ENCODE measurements around the gene ERCC6L2. TPM values are rescaled to one million over a fixed set of nuclear protein-coding genes. Genes with fewer than 3 reads are reported as not detected.

The ERCC6L2 gene
- polyA plus RNA-seq, 2 of the 4 experiments (the other 2 are of a cell fraction): 13.3 to 36.7 TPM

GRCh38 chr9:95834281-95834907 is 41.1 kb upstream of the ERCC6L2 start:
- ChIA-PET CTCF (interaction anchor here (0.6 to 0.9 kb wide), 2 partner anchors 12 to 108 kb away, joined by 3 read pairs; no protein-coding TSS in a partner anchor), POLR2A (no interaction called here)
- no peaks in the 10 kb centered on the region for H3K4me1 ChIP-seq
- no peak overlapping the region for H3K4me3 ChIP-seq
- H3K9me3 ChIP-seq: no peaks in the 10 kb centered on the region
- H3K27ac ChIP-seq: no peak overlapping the region
- no peak overlapping the region for H3K4me2 ChIP-seq
- FAIRE-seq: no peak
- DNase-seq (ENCODE audit: low read depth in 1 of 2, low spot score in 1 of 2): no peak
- 75% methylated on average over 3 of the region's 3 CpGs for WGBS (ENCODE audit: missing lambda C conversion rate)
- TF ChIP-seq TFCP2L1 (CRISPR knock-in tag; IDR thresholded peaks at IDR 0.05) (no peak), CEBPB (IDR thresholded peaks at IDR 0.05) (no peak), MAZ (IDR thresholded peaks at IDR 0.05; ENCODE audit: borderline replicate concordance, low read depth, low read length) (no peak), BCL3 (IDR thresholded peaks at IDR 0.05) (no peak), EHF (CRISPR knock-in tag; IDR thresholded peaks at IDR 0.05) (no peak), POLR2A (IDR thresholded peaks at IDR 0.05; ENCODE audit: low read length) (no peak), HES2 (IDR thresholded peaks at IDR 0.05) (no peak), PBX3 (IDR thresholded peaks at IDR 0.05) (no peak), E2F6 (IDR thresholded peaks at IDR 0.05; ENCODE audit: borderline replicate concordance, low read depth) (no peak)
- no peak for ATAC-seq

- Histone ChIP-seq H3K4me1 (no peaks in the 10 kb centered on the region), H3K27ac (no peak overlapping the region), H3K4me3 (no peak overlapping the region), H3K9me3 (no peaks in the 10 kb centered on the region), H3K4me2 (no peak overlapping the region)
- WGBS (ENCODE audit: missing lambda C conversion rate): 46% methylated on average over 2 of the region's 2 CpGs
- ChIA-PET CTCF (interaction anchor here (0.9 kb wide), 1 partner anchor 109 kb away, joined by 3 read pairs; no protein-coding TSS in a partner anchor), POLR2A (no interaction called here)
- FAIRE-seq (no peak), ATAC-seq (no peak), DNase-seq (ENCODE audit: low read depth in 1 of 2, low spot score in 1 of 2) (no peak)
- no peak for TF ChIP-seq ELK1 (IDR thresholded peaks at IDR 0.05; ENCODE audit: low read depth, low read length)
- no peak for TF ChIP-seq JUN (IDR thresholded peaks at IDR 0.05)
- no peak for TF ChIP-seq RCOR1 (IDR thresholded peaks at IDR 0.05; ENCODE audit: low read depth, low read length)
- TF ChIP-seq E2F6 (IDR thresholded peaks at IDR 0.05; ENCODE audit: borderline replicate concordance, low read depth): no peak
- TF ChIP-seq CTCF (IDR thresholded peaks at IDR 0.05): no peak
- TF ChIP-seq CBX2 (IDR thresholded peaks at IDR 0.05; ENCODE audit: borderline replicate concordance, low read depth): no peak
- TF ChIP-seq JUNB (IDR thresholded peaks at IDR 0.05): no peak
- TF ChIP-seq GATA3 (IDR thresholded peaks at IDR 0.05; ENCODE audit: borderline replicate concordance): no peak
- no peak for TF ChIP-seq CHD4 (IDR thresholded peaks at IDR 0.05; ENCODE audit: borderline replicate concordance)
- TF ChIP-seq BHLHE40 (IDR thresholded peaks at IDR 0.05; ENCODE audit: low read depth, low read length): no peak
- no peak for TF ChIP-seq FOXS1 (CRISPR knock-in tag; IDR thresholded peaks at IDR 0.05)
- no peak for TF ChIP-seq ATOH8 (CRISPR knock-in tag; IDR thresholded peaks at IDR 0.05; ENCODE audit: low read depth)
- TF ChIP-seq TFCP2L1 (CRISPR knock-in tag; IDR thresholded peaks at IDR 0.05): no peak
- no peak for TF ChIP-seq HES2 (IDR thresholded peaks at IDR 0.05)
- no peak for TF ChIP-seq NPAS2 (CRISPR knock-in tag; IDR thresholded peaks at IDR 0.05; ENCODE audit: borderline replicate concordance)
- no peak for TF ChIP-seq BCL3 (IDR thresholded peaks at IDR 0.05)
- no peak for TF ChIP-seq RFX5 (IDR thresholded peaks at IDR 0.05)
- TF ChIP-seq POLR2A (IDR thresholded peaks at IDR 0.05; ENCODE audit: low read length): no peak
- no peak for TF ChIP-seq HOXB13 (CRISPR knock-in tag; IDR thresholded peaks at IDR 0.05; ENCODE audit: low read depth)
- no peak for TF ChIP-seq EHMT2 (IDR thresholded peaks at IDR 0.05; ENCODE audit: low read depth)
Observed at GRCh38 chr9:95835393-95835792, 40.1 kb upstream of the ERCC6L2 start.

Measured in A549 (cell line).